SK-N-SH treated with all-trans-retinoic acid at 6 μM for 48 hours (cell line): ENCODE measurements around the gene ZNF619.
A peak's percentile ranks its signal among the peaks of the same experiment; 100 is the strongest.

Experiments
- ATAC-seq: fragments of 200-7000 bp; cut with Tn5 transposase; 3 replicates; pipeline ENCODE4 v1.9.1; 2020; ENCODE audit warnings: mild to moderate bottlenecking, moderate library complexity
- ARNTL ChIP-seq: fragments of 450-650 bp; formaldehyde crosslinking; IDR thresholded peaks from 2 replicates; pipeline ENCODE4 v1.5.0; 2020; ENCODE audit warnings: low read depth, mild to moderate bottlenecking, moderate library complexity, borderline replicate concordance
- BACH2 ChIP-seq: fragments of 250-450 bp; sonication (Bioruptor Pico); IDR thresholded peaks from 2 replicates; pipeline ENCODE4 v1.9.0; 2021; ENCODE audit warnings: mild to moderate bottlenecking, borderline replicate concordance
- CSDC2 ChIP-seq: fragments of 250-450 bp; sonication (Bioruptor Pico); IDR thresholded peaks from 2 replicates; pipeline ENCODE4 v1.5.0; 2020; ENCODE audit warnings: mild to moderate bottlenecking, moderate library complexity
- ESRRG ChIP-seq: fragments of 250-450 bp; sonication (Bioruptor Pico); IDR thresholded peaks from 2 replicates; pipeline ENCODE4 v1.6.1; 2021; ENCODE audit warnings: mild to moderate bottlenecking
- GLIS3 ChIP-seq: fragments of 250-450 bp; sonication (Bioruptor Pico); IDR thresholded peaks from 2 replicates; pipeline ENCODE4 v1.5.0; 2020; ENCODE audit warnings: mild to moderate bottlenecking, moderate library complexity
- ISL1 ChIP-seq: fragments of 250-450 bp; sonication (Bioruptor Pico); IDR thresholded peaks from 2 replicates; pipeline ENCODE4 v2.1.2; 2022; ENCODE audit warnings: mild to moderate bottlenecking, moderate library complexity
- OSR1 ChIP-seq: fragments of 250-450 bp; sonication (Bioruptor Pico); IDR thresholded peaks from 2 replicates; pipeline ENCODE4 v1.8.0; 2022; ENCODE audit warnings: moderate library complexity, mild to moderate bottlenecking, inconsistent platforms
- PPARA ChIP-seq: fragments of 250-450 bp; sonication (Bioruptor Pico); IDR thresholded peaks from 2 replicates; pipeline ENCODE4 v1.5.0; 2020; ENCODE audit warnings: mild to moderate bottlenecking, borderline replicate concordance
- RARB ChIP-seq: fragments of 250-450 bp; sonication (Bioruptor Pico); IDR thresholded peaks from 2 replicates; pipeline ENCODE4 v1.8.0; 2021; ENCODE audit warnings: mild to moderate bottlenecking, moderate library complexity
- SNAI2 ChIP-seq: fragments of 250-450 bp; sonication (Bioruptor Pico); IDR thresholded peaks from 2 replicates; pipeline ENCODE4 v1.5.0; 2020; ENCODE audit warnings: mild to moderate bottlenecking, moderate library complexity
- TCF4 ChIP-seq: fragments of 250-450 bp; sonication (Bioruptor Pico); IDR thresholded peaks from 2 replicates; pipeline ENCODE4 v1.8.0; 2021; ENCODE audit warnings: mild to moderate bottlenecking, moderate library complexity, borderline replicate concordance
- TOX ChIP-seq: fragments of 250-450 bp; sonication (Bioruptor Pico); IDR thresholded peaks from 2 replicates; pipeline ENCODE4 v1.8.0; 2021; ENCODE audit warnings: mild to moderate bottlenecking, moderate library complexity, borderline replicate concordance
- ZC3H10 ChIP-seq: fragments of 250-450 bp; sonication (Bioruptor Pico); IDR thresholded peaks from 2 replicates; pipeline ENCODE4 v1.5.1; 2021; ENCODE audit warnings: mild to moderate bottlenecking, moderate library complexity
- ZFP3 ChIP-seq: fragments of 250-450 bp; sonication (Bioruptor Pico); IDR thresholded peaks from 2 replicates; pipeline ENCODE4 v1.5.0; 2020; ENCODE audit warnings: mild to moderate bottlenecking, moderate library complexity
- ZFP30 ChIP-seq: fragments of 450-650 bp; formaldehyde crosslinking; IDR thresholded peaks from 2 replicates; pipeline ENCODE4 v1.5.0; 2022; ENCODE audit warnings: mild to moderate bottlenecking, moderate library complexity
- ZNF565 ChIP-seq: fragments of 450-650 bp; formaldehyde crosslinking; conservative IDR thresholded peaks from 2 replicates; pipeline ENCODE4 v1.5.0; 2020; ENCODE audit warnings: low read depth, mild to moderate bottlenecking, moderate library complexity
- ZNF70 ChIP-seq: fragments of 450-650 bp; formaldehyde crosslinking; IDR thresholded peaks from 2 replicates; pipeline ENCODE4 v1.5.0; 2020; ENCODE audit warnings: mild to moderate bottlenecking, moderate library complexity
- ZNF8 ChIP-seq: fragments of 450-650 bp; formaldehyde crosslinking; IDR thresholded peaks from 2 replicates; pipeline ENCODE4 v1.5.0; 2020; ENCODE audit warnings: mild to moderate bottlenecking, moderate library complexity
- TF ChIP-seq, protein P1 (sequence below): fragments of 250-450 bp; sonication (Bioruptor Pico); IDR thresholded peaks from 2 replicates; pipeline ENCODE4 v1.5.1; 2020; ENCODE audit warnings: low read depth, mild to moderate bottlenecking, moderate library complexity
- TF ChIP-seq, protein P2 (sequence below): fragments of 250-450 bp; sonication (Bioruptor Pico); IDR thresholded peaks from 2 replicates; pipeline ENCODE4 v1.5.0; 2020; ENCODE audit warnings: mild to moderate bottlenecking, moderate library complexity
- TF ChIP-seq, protein P3 (sequence below): fragments of 250-450 bp; sonication (Bioruptor Pico); IDR thresholded peaks from 2 replicates; pipeline ENCODE4 v1.8.0; 2020; ENCODE audit warnings: mild to moderate bottlenecking, moderate library complexity, borderline replicate concordance
- TF ChIP-seq, protein P4 (sequence below): fragments of 250-450 bp; sonication (Bioruptor Pico); IDR thresholded peaks from 2 replicates; pipeline ENCODE4 v1.5.1; 2021; ENCODE audit warnings: mild to moderate bottlenecking, moderate library complexity
- TF ChIP-seq, protein P5 (sequence below): fragments of 250-450 bp; sonication (Bioruptor Pico); IDR thresholded peaks from 2 replicates; pipeline ENCODE4 v1.8.0; 2021; ENCODE audit warnings: low read depth, mild to moderate bottlenecking, moderate library complexity, borderline replicate concordance

Gene ZNF619

DNA sequence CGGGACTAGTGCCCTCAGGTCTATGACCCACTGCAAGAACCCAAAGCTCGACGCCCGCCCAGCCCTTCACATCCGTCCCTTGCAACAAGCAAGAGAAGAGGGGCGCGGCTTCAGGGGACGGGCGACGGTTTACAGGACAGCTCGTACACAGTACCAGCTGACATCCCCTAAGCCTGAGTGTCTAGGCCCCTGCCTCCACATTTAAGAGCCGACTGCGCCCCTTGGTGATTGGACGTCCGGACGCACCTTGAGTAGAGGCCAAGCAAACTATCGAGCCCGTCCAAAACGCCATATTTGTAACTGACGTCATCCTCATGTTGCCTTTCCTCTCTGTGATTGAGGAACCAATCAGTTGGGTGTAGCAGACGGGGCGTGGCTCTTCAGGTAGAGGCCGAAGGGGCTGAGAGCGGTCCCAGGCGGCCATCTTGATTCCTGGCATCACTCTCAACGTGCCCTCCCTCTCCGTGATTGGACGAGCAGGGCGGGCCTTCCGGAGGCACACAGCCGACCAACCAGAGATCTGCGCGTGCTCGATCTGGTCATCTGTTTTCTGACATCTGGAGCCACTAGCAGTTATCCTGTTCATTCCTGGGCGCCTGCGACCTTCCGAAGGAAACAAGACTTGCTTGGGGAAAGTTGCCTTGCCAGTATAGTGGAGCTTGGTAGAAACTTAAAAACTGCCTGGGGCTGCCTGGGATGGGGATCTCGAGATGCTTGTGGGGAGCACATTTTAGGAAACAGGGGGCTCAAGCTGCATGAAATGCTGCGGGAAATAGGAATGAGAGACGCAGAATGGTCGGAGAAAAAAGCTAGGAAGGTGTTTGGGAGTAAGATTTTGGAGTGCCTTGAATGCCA, 23.8 kb upstream of the ZNF619 start:
- TF ChIP-seq ZNF70 (no peak), ZFP30 (CRISPR knock-in tag) (0 out of 2 replicates have a peak, but pooled peaks have one; percentile 3), TOX (no peak), ZC3H10 (no peak), SNAI2 (no peak), ZFP3 (peak; percentile 70; the same call in 1 of the 2 replicates), PPARA (no peak), RARB (CRISPR knock-in tag) (no peak), TCF4 (peak; percentile 55; the same call in 1 of the 2 replicates), BACH2 (CRISPR knock-in tag) (no peak), ZNF565 (CRISPR knock-in tag) (no peak), ISL1 (no peak), CSDC2 (CRISPR knock-in tag) (no peak), GLIS3 (CRISPR knock-in tag) (no peak), OSR1 (CRISPR knock-in tag) (no peak), ARNTL (CRISPR knock-in tag) (no peak), ZNF8 (CRISPR knock-in tag) (no peak), ESRRG (no peak)
- TF ChIP-seq, protein P1, sequence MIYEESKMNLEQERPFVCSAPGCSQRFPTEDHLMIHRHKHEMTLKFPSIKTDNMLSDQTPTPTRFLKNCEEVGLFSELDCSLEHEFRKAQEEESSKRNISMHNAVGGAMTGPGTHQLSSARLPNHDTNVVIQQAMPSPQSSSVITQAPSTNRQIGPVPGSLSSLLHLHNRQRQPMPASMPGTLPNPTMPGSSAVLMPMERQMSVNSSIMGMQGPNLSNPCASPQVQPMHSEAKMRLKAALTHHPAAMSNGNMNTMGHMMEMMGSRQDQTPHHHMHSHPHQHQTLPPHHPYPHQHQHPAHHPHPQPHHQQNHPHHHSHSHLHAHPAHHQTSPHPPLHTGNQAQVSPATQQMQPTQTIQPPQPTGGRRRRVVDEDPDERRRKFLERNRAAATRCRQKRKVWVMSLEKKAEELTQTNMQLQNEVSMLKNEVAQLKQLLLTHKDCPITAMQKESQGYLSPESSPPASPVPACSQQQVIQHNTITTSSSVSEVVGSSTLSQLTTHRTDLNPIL (CRISPR knock-in tag): no peak; the same call in 1 of the 2 replicates
- TF ChIP-seq, protein P2, sequence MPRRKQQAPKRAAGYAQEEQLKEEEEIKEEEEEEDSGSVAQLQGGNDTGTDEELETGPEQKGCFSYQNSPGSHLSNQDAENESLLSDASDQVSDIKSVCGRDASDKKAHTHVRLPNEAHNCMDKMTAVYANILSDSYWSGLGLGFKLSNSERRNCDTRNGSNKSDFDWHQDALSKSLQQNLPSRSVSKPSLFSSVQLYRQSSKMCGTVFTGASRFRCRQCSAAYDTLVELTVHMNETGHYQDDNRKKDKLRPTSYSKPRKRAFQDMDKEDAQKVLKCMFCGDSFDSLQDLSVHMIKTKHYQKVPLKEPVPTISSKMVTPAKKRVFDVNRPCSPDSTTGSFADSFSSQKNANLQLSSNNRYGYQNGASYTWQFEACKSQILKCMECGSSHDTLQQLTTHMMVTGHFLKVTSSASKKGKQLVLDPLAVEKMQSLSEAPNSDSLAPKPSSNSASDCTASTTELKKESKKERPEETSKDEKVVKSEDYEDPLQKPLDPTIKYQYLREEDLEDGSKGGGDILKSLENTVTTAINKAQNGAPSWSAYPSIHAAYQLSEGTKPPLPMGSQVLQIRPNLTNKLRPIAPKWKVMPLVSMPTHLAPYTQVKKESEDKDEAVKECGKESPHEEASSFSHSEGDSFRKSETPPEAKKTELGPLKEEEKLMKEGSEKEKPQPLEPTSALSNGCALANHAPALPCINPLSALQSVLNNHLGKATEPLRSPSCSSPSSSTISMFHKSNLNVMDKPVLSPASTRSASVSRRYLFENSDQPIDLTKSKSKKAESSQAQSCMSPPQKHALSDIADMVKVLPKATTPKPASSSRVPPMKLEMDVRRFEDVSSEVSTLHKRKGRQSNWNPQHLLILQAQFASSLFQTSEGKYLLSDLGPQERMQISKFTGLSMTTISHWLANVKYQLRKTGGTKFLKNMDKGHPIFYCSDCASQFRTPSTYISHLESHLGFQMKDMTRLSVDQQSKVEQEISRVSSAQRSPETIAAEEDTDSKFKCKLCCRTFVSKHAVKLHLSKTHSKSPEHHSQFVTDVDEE: peak; percentile 41; the same call in 1 of the 2 replicates
- TF ChIP-seq, protein P3, sequence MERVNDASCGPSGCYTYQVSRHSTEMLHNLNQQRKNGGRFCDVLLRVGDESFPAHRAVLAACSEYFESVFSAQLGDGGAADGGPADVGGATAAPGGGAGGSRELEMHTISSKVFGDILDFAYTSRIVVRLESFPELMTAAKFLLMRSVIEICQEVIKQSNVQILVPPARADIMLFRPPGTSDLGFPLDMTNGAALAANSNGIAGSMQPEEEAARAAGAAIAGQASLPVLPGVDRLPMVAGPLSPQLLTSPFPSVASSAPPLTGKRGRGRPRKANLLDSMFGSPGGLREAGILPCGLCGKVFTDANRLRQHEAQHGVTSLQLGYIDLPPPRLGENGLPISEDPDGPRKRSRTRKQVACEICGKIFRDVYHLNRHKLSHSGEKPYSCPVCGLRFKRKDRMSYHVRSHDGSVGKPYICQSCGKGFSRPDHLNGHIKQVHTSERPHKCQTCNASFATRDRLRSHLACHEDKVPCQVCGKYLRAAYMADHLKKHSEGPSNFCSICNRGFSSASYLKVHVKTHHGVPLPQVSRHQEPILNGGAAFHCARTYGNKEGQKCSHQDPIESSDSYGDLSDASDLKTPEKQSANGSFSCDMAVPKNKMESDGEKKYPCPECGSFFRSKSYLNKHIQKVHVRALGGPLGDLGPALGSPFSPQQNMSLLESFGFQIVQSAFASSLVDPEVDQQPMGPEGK (CRISPR knock-in tag): no peak
- TF ChIP-seq, protein P4, sequence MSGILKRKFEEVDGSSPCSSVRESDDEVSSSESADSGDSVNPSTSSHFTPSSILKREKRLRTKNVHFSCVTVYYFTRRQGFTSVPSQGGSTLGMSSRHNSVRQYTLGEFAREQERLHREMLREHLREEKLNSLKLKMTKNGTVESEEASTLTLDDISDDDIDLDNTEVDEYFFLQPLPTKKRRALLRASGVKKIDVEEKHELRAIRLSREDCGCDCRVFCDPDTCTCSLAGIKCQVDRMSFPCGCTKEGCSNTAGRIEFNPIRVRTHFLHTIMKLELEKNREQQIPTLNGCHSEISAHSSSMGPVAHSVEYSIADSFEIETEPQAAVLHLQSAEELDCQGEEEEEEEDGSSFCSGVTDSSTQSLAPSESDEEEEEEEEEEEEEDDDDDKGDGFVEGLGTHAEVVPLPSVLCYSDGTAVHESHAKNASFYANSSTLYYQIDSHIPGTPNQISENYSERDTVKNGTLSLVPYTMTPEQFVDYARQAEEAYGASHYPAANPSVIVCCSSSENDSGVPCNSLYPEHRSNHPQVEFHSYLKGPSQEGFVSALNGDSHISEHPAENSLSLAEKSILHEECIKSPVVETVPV (CRISPR knock-in tag): no peak
- TF ChIP-seq, protein P5, sequence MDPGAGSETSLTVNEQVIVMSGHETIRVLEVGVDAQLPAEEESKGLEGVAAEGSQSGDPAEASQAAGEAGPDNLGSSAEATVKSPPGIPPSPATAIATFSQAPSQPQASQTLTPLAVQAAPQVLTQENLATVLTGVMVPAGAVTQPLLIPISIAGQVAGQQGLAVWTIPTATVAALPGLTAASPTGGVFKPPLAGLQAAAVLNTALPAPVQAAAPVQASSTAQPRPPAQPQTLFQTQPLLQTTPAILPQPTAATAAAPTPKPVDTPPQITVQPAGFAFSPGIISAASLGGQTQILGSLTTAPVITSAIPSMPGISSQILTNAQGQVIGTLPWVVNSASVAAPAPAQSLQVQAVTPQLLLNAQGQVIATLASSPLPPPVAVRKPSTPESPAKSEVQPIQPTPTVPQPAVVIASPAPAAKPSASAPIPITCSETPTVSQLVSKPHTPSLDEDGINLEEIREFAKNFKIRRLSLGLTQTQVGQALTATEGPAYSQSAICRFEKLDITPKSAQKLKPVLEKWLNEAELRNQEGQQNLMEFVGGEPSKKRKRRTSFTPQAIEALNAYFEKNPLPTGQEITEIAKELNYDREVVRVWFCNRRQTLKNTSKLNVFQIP (CRISPR knock-in tag): no peak
- TF ChIP-seq, all 23 proteins: peak for 4
- peak; percentile 96 for ATAC-seq

DNA sequence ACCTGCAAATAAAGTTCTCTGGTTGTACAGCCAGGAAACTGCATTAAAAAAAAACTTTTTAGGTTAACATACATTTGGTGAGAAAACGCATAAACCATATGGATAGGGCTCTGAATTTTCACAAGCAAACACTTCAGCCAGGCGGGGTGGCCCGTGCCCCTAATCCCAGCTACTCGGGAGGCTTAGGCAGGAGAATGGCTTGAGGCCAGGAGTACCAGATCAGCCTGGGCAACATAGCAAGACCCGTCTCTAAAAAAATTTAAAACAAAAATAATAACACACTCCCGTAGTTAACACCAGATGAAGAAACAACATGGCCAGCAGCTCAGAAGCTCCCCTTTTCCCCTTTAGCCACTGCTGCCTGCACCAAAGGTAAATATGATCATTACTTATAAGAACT, 23.0 kb upstream of the ZNF619 start:
- TF ChIP-seq SNAI2: no peak
- TF ChIP-seq BACH2 (CRISPR knock-in tag): no peak
- TF ChIP-seq, protein P2: no peak
- no peak for TF ChIP-seq TCF4
- no peak for TF ChIP-seq ARNTL (CRISPR knock-in tag)
- TF ChIP-seq, protein P1 (CRISPR knock-in tag): no peak
- TF ChIP-seq GLIS3 (CRISPR knock-in tag): no peak
- TF ChIP-seq CSDC2 (CRISPR knock-in tag): no peak
- TF ChIP-seq ESRRG: no peak
- no peak for TF ChIP-seq OSR1 (CRISPR knock-in tag)
- TF ChIP-seq, protein P5 (CRISPR knock-in tag): no peak
- TF ChIP-seq ZFP3: no peak
- no peak for TF ChIP-seq TOX
- TF ChIP-seq ZNF70: no peak
- TF ChIP-seq ZNF8 (CRISPR knock-in tag): no peak
- ATAC-seq: no peak
